ENCODE data around the gene BRWD1. TPM values are rescaled to one million over a fixed set of nuclear protein-coding genes. Genes with fewer than 3 reads are reported as not detected.
A peak's percentile ranks its signal among the peaks of the same experiment; 100 is the strongest.

Gene BRWD1
- total RNA-seq, 1 experiment from 2014 or later, result 53.3 TPM

GRCh38 chr21:39348355-39349210 lies 35.2 kb upstream of the BRWD1 start, which contains the start of gene HMGN1 (continued):
- TF ChIP-seq, protein P1, sequence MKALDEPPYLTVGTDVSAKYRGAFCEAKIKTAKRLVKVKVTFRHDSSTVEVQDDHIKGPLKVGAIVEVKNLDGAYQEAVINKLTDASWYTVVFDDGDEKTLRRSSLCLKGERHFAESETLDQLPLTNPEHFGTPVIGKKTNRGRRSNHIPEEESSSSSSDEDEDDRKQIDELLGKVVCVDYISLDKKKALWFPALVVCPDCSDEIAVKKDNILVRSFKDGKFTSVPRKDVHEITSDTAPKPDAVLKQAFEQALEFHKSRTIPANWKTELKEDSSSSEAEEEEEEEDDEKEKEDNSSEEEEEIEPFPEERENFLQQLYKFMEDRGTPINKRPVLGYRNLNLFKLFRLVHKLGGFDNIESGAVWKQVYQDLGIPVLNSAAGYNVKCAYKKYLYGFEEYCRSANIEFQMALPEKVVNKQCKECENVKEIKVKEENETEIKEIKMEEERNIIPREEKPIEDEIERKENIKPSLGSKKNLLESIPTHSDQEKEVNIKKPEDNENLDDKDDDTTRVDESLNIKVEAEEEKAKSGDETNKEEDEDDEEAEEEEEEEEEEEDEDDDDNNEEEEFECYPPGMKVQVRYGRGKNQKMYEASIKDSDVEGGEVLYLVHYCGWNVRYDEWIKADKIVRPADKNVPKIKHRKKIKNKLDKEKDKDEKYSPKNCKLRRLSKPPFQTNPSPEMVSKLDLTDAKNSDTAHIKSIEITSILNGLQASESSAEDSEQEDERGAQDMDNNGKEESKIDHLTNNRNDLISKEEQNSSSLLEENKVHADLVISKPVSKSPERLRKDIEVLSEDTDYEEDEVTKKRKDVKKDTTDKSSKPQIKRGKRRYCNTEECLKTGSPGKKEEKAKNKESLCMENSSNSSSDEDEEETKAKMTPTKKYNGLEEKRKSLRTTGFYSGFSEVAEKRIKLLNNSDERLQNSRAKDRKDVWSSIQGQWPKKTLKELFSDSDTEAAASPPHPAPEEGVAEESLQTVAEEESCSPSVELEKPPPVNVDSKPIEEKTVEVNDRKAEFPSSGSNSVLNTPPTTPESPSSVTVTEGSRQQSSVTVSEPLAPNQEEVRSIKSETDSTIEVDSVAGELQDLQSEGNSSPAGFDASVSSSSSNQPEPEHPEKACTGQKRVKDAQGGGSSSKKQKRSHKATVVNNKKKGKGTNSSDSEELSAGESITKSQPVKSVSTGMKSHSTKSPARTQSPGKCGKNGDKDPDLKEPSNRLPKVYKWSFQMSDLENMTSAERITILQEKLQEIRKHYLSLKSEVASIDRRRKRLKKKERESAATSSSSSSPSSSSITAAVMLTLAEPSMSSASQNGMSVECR (CRISPR knock-in tag; IDR thresholded peaks at IDR 0.05; ENCODE audit: borderline replicate concordance), result no peak; the same call in 1 of the 2 replicates

- CTCF ChIA-PET, result interaction anchor here (1.0 to 1.4 kb wide), 2 partner anchors 37 to 39 kb away, joined by 3 to 13 read pairs; no protein-coding TSS in a partner anchor
- peak overlapping the region; percentile 92 for H3K27ac Mint-ChIP-seq
Measured at GRCh38 chr21:39348040-39348354, 34.6 kb upstream of the BRWD1 start.

DNA sequence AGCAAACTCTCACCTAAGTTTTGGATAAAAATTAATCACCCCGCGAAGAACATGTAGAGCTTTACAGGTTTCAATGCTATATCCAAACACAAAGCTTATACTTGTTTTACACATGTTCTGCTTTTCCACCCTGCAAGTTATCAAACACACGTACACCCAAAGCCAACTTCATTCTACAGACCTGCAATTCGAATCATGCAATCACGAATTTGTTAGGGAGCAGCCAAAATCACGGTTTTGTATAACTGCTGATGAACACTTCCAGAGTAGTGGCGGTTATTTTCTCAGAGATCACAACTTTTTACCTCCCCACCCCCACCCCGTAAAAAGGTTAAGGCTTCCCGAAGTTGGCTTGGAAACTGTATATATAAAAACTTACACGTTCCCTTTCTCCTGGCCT lies 34.1 kb upstream of the BRWD1 start:
- Mint-ChIP-seq H3K27me3 (ENCODE audit: low read depth) (no peaks in the 10 kb centered on the region), H3K4me3 (peak overlapping the region; percentile 80), H3K9me3 (peaks cover 7% of the 10 kb centered on the region; the same call in 1 of the 2 replicates), H3K36me3 (peaks cover 48% of the 10 kb centered on the region), H3K27ac (peak overlapping the region; percentile 92), H3K4me1 (peaks cover 49% of the 10 kb centered on the region)
- CTCF ChIA-PET, result interaction anchor here (1.4 kb wide), 1 partner anchor 38 kb away, joined by 3 read pairs; no protein-coding TSS in a partner anchor
- ATAC-seq (no peak), DNase-seq (ENCODE audit: low spot score) (no peak)
- POLR2A ChIA-PET, result interaction anchor here (1.8 to 2.6 kb wide), 5 partner anchors 21 to 164 kb away, joined by 6 to 17 read pairs (median 11); partner anchors contain the start of genes BRWD1 and PSMG1
- TF ChIP-seq ZNF396 (CRISPR knock-in tag; IDR thresholded peaks at IDR 0.05; ENCODE audit: borderline replicate concordance) (no peak), E2F4 (CRISPR knock-in tag; IDR thresholded peaks at IDR 0.05; ENCODE audit: borderline replicate concordance, low read depth) (no peak), IRF2 (CRISPR knock-in tag; IDR thresholded peaks at IDR 0.05; ENCODE audit: borderline replicate concordance, low read depth) (no peak), TP53 (CRISPR knock-in tag; IDR thresholded peaks at IDR 0.05) (no peak)
- TF ChIP-seq, protein P2, sequence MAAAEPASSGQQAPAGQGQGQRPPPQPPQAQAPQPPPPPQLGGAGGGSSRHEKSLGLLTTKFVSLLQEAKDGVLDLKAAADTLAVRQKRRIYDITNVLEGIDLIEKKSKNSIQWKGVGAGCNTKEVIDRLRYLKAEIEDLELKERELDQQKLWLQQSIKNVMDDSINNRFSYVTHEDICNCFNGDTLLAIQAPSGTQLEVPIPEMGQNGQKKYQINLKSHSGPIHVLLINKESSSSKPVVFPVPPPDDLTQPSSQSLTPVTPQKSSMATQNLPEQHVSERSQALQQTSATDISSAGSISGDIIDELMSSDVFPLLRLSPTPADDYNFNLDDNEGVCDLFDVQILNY (CRISPR knock-in tag; IDR thresholded peaks at IDR 0.05), result no peak

More at GRCh38 chr21:39348040-39348354, 34.6 kb upstream of the BRWD1 start:
- Mint-ChIP-seq H3K9me3 (peaks cover 7% of the 10 kb centered on the region; the same call in 1 of the 2 replicates), H3K27me3 (ENCODE audit: low read depth) (no peaks in the 10 kb centered on the region), H3K36me3 (peaks cover 44% of the 10 kb centered on the region), H3K4me1 (peaks cover 49% of the 10 kb centered on the region), H3K4me3 (peak overlapping the region; percentile 80)
- ATAC-seq, result no peak
- DNase-seq (ENCODE audit: low spot score), result no peak
- POLR2A ChIA-PET, result interaction anchor here (1.8 to 2.6 kb wide), 5 partner anchors 21 to 164 kb away, joined by 6 to 17 read pairs (median 11); partner anchors contain the start of genes BRWD1 and PSMG1
- TF ChIP-seq RORB (CRISPR knock-in tag; IDR thresholded peaks at IDR 0.05) (no peak), ZNF263 (CRISPR knock-in tag; IDR thresholded peaks at IDR 0.05; ENCODE audit: low read depth) (no peak), CREB1 (CRISPR knock-in tag; IDR thresholded peaks at IDR 0.05) (no peak), SOX15 (CRISPR knock-in tag; IDR thresholded peaks at IDR 0.05) (no peak), RELA (CRISPR knock-in tag; IDR thresholded peaks at IDR 0.05; ENCODE audit: borderline replicate concordance) (no peak), ZNF138 (CRISPR knock-in tag; conservative IDR thresholded peaks at IDR 0.05) (no peak), ZNF671 (CRISPR knock-in tag; IDR thresholded peaks at IDR 0.05) (no peak), ZSCAN18 (CRISPR knock-in tag; IDR thresholded peaks at IDR 0.05) (no peak), GTF2I (CRISPR knock-in tag; conservative IDR thresholded peaks at IDR 0.05) (no peak), GRHL2 (CRISPR knock-in tag; IDR thresholded peaks at IDR 0.05; ENCODE audit: insufficient replicate concordance, severe bottlenecking) (no peak), FOXJ3 (CRISPR knock-in tag; IDR thresholded peaks at IDR 0.05; ENCODE audit: borderline replicate concordance) (no peak)

All from WTC11 (cell line).